ENCODE measurements around the gene UBE4B.

GRCh38 chr1:10213186-10213705 is 180.5 kb downstream of the UBE4B start:
- TF ChIP-seq POU2F2 (IDR thresholded peaks at IDR 0.05; ENCODE audit: low read depth, low read length) (no peak), POLR2AphosphoS5 (IDR thresholded peaks at IDR 0.05; ENCODE audit: low read depth, low read length) (no peak), POLR2A (IDR thresholded peaks at IDR 0.05; ENCODE audit: low read depth, low read length) (no peak), TAF1 (IDR thresholded peaks at IDR 0.05; ENCODE audit: low read depth, low read length) (no peak), SPI1 (IDR thresholded peaks at IDR 0.05; ENCODE audit: low read depth, low read length) (no peak), PAX5 (IDR thresholded peaks at IDR 0.05; ENCODE audit: insufficient read depth, low read length, severe bottlenecking) (no peak)
